SK-N-MC (cell line): ENCODE data around the gene SPATA31C1.
"Not testable (repeated sequence)": the region's sequence is repeated elsewhere in the genome, so short reads cannot be mapped to it uniquely, and the experiment has no call there.

ENCODE experiments used
- DNase-seq: peaks from one replicate; pipeline ENCODE4 v3.0.0-alpha.2; 2011; ENCODE audit warnings: low read depth, low spot score
- H3K27ac ChIP-seq: fragments of 200-600 bp; sonication (generic); 2 replicates; pipeline ENCODE4 v1.5.1; 2016; ENCODE audit warnings: mixed run types
- H3K36me3 ChIP-seq: fragments of 200-600 bp; sonication (generic); 2 replicates; pipeline ENCODE4 v1.6.1; 2017; ENCODE audit warnings: antibody characterized with exemption, low read length, mixed read lengths; ENCODE audit not compliant: insufficient read depth
- H3K4me3 ChIP-seq: fragments of 200-600 bp; sonication (generic); 2 replicates; pipeline ENCODE4 v1.5.1; 2016
- H3K9ac ChIP-seq: fragments of 200-600 bp; sonication (generic); 2 replicates; pipeline ENCODE4 v1.8.0; 2017; ENCODE audit warnings: mixed run types, mixed read lengths; ENCODE audit not compliant: insufficient read length
- H3K9me3 ChIP-seq: fragments of 200-600 bp; sonication (generic); 2 replicates; pipeline ENCODE4 v1.6.1; 2017; ENCODE audit warnings: low read depth, mild to moderate bottlenecking, antibody characterized with exemption, low read length, moderate library complexity, mixed read lengths
- EZH2 ChIP-seq: fragments of 200-600 bp; sonication (generic); IDR thresholded peaks from one replicate; pipeline ENCODE4 v1.6.1; 2017; ENCODE audit warnings: antibody characterized with exemption
- FOXP2 ChIP-seq: optimal IDR thresholded peaks from 2 replicates; pipeline ENCODE3; 2011; ENCODE audit warnings: mild to moderate bottlenecking, moderate library complexity; ENCODE audit not compliant: insufficient read depth; ENCODE audit errors: extremely low read length, control extremely low read depth
- POLR2AphosphoS5 ChIP-seq: IDR thresholded peaks from 2 replicates; pipeline ENCODE4 v1.6.1; 2012; ENCODE audit warnings: mild to moderate bottlenecking, low read depth, low read length, borderline replicate concordance

SPATA31C1 gene

DNA sequence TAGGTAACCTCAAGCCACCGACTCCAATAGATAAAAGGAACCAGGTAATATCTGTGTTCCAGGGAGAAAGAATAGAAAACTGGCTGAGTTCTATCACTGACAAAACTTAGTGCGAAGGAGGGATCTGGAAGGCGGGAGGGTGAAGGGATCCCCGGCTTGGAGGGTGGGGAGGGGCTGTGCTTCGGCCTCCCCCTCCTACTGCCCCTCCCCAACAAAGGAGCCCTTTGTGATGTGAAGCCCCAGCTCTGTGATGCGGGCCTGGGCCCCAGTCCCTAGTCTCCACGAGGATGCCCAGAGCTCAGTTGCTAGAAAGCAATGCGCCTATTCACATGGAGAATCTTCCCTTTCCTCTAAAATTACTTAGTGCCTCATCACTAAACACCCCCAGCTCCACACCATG lies at the start of gene SPATA31C1:
Gene SPATA31C1 (plus strand): TSS at position 301 of the 400 bp plus-strand sequence.
- not testable (repeated sequence) for H3K27ac ChIP-seq, H3K36me3 ChIP-seq, DNase-seq, H3K9ac ChIP-seq, H3K4me3 ChIP-seq, H3K9me3 ChIP-seq

DNA sequence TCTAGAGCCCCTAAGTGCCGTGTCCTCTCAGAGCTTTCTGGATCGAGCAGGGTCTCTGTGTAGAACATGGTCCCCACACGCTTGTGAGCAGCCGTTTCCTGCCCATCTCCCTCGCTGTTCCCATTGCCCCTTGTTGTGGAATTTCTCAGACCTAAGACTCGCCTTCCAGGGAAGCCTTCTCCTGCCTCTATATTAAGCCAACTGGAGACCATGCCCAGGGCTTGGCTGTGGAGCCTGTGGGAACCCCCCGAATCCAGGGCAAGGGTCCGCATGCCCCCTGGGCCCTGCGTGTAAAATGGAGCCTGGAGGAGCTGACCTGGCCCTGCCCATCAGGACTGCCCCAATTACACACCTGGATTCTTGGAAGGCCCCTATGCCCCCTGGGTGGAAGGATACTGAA lies 49.6 kb upstream of the SPATA31C1 start:
- no peak for DNase-seq
- Histone ChIP-seq H3K36me3 (no peaks in the 10 kb centered on the region), H3K9me3 (no peaks in the 10 kb centered on the region), H3K9ac (no peak overlapping the region), H3K27ac (no peak overlapping the region), H3K4me3 (no peak overlapping the region)
- TF ChIP-seq POLR2AphosphoS5 (no peak), FOXP2 (no peak), EZH2 (no peak)

DNA sequence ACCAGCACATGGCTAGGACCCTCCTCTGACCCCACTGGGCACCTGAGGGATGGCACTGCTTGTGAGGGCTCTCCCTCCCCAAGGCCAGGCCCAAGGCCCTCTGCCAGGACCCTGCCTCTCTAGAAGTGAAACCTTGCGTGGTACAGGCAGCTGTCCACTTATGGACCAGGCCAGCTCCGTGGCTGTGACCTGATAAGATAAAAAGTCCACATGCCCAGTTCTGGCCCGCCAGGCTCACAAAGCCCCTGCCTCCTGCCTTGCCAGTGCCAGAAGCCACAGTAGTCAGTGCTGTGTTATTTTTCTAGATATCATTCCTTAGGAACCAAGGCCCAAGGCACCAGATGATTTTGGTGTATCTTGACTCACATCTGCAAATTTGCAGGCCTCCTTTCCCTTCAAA lies 49.1 kb upstream of the SPATA31C1 start:
- DNase-seq = no peak
- Histone ChIP-seq H3K9me3 (no peaks in the 10 kb centered on the region), H3K9ac (no peak overlapping the region), H3K36me3 (no peaks in the 10 kb centered on the region), H3K4me3 (no peak overlapping the region), H3K27ac (no peak overlapping the region)
- TF ChIP-seq FOXP2 = no peak
- TF ChIP-seq POLR2AphosphoS5 = no peak
- TF ChIP-seq EZH2 = no peak

DNA sequence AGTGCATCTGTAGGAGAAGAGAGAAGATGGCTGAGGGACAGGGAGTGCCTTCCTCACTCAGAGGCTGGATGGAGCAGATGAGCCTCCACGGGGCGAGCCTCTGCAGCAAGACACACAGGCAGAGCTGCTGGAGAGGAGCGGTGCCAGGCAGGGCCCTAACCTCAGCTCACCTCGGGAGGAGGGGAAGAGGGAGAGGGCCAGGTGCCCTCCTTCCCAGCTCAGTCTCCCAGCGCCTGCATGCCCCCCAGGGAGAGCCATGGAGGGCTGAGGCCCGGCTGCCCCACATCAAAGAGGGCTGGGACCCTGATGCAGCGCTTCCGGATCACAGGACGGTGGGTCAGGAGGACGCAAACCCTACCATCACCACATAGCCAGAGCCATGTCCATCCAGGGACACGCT lies 48.7 kb upstream of the SPATA31C1 start:
- H3K4me3 ChIP-seq = no peak overlapping the region
- H3K27ac ChIP-seq = no peak overlapping the region
- no peak overlapping the region for H3K9ac ChIP-seq
- TF ChIP-seq POLR2AphosphoS5 (no peak), FOXP2 (no peak), EZH2 (no peak)
- DNase-seq = no peak
- H3K9me3 ChIP-seq = no peaks in the 10 kb centered on the region
- H3K36me3 ChIP-seq = no peaks in the 10 kb centered on the region

DNA sequence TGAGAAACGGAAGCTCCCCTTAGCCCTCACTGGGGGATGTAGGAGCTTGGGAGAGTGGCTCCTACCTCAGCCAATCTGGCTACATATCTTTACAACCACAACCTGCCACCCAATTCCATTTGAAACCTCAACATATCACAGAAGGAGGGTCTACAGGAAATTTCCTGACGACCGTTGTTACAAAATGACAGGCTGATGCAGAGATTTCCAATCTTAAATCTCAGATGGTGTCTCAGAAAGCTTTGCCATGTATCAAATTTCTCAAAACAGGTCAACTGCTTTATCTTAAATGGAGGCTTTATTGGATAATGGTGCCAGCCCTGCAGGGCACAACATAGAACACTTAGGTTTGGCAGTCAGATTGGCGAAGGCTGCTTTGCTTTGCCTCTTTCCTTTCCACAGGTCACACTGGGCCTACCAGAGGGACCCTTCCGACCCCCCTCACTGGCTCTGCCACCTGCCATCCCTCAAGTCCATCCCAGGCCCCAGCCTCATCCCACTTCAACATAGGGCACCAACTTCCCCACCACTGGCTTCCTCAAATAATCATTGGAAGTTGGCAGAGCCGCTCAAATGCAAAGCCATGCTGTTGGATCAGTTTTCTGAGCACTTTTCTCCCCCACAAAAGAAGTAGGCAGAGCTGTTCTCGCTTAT lies 46.2 kb upstream of the SPATA31C1 start:
- TF ChIP-seq EZH2 = no peak
- TF ChIP-seq POLR2AphosphoS5 = no peak
- no peak for TF ChIP-seq FOXP2
- Histone ChIP-seq H3K36me3 (no peaks in the 10 kb centered on the region), H3K9ac (no peak overlapping the region), H3K27ac (no peak overlapping the region), H3K4me3 (no peak overlapping the region), H3K9me3 (no peaks in the 10 kb centered on the region)
- no peak for DNase-seq

DNA sequence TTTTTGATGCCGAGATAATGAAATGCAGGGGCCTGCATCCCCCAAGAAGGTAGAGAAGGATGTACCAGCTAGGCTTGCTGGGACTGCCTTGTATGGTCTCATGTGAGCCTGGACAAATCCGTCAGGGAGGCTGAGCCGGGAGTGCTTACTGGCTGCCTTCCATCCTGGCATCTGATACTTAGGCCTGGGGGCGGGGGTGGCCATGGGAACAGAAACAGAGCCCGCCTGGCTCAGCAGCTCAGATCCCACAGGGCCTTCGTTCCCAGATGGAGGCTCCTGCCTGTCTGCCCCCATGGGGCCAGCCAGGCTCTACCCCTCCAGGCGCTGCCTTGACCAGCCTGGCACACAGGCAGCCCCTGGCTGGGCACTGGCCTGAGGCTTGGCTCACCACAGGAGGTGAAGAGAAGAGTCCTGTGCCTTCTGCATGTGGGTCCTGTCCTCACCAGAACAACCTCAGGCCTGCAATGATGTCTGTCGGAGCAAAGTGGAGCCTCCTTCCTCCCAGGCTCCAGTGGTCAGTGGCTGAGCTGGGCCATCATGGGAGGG lies 45.6 kb upstream of the SPATA31C1 start:
- DNase-seq = no peak
- Histone ChIP-seq H3K27ac (no peak overlapping the region), H3K36me3 (no peaks in the 10 kb centered on the region), H3K4me3 (no peak overlapping the region), H3K9ac (no peak overlapping the region), H3K9me3 (no peaks in the 10 kb centered on the region)
- TF ChIP-seq EZH2 (no peak), FOXP2 (no peak), POLR2AphosphoS5 (no peak)

DNA sequence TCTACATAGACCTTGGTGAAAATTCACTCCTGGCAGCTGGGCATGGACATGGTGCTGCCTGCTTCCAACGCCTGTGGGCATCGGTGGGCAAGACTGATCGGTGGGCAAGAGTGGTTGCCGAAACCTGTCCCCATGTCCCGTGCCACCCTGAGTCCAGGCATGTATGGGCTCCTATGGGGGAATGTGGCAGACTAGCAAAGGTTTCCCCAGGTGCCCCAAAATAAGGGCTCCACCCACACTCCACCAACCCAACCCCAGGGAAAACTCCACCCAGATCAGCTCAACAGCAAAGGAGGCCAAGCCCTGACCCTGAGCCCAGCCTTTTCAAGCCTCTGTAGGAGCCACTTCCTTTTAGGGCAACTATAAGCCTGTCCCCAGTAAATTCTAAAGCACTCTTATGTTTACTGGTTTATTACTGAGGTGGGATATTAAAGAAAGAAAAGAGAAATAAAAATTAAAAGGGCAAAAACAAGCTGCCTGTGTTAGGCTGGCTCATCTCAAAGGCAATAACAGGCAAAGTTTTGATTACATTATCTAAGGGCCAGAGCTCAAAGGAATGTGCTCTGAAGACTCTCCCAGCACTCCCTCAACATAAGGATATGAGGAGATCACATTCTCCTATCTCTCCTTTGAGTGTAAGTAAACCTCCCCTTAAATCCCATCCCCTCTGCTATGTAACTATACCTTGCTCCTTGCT lies 44.0 kb upstream of the SPATA31C1 start:
- no peak for DNase-seq
- no peaks in the 10 kb centered on the region for H3K36me3 ChIP-seq
- H3K27ac ChIP-seq = no peak overlapping the region
- TF ChIP-seq FOXP2 (no peak), EZH2 (no peak), POLR2AphosphoS5 (no peak)
- H3K4me3 ChIP-seq = no peak overlapping the region
- H3K9me3 ChIP-seq = no peaks in the 10 kb centered on the region
- H3K9ac ChIP-seq = no peak overlapping the region

DNA sequence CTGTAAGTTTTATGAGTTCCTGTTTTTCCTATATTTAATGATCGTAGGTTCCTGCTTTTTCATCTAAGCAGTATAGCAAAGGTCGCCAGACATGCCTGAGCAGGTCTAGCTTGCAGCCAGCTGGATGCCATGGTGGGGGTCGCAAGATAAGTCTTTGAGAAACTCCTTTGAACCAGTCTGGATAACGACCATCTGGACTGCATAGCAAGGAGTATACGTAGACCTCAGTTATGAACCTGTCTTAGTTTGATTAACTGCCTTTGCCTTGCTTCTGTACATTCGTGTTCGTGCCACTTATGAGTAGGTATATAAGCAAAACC lies 43.5 kb upstream of the SPATA31C1 start:
- no peak for DNase-seq
- Histone ChIP-seq H3K9ac (no peak overlapping the region), H3K4me3 (no peak overlapping the region), H3K27ac (no peak overlapping the region), H3K9me3 (no peaks in the 10 kb centered on the region), H3K36me3 (no peaks in the 10 kb centered on the region)
- TF ChIP-seq EZH2 (no peak), POLR2AphosphoS5 (no peak), FOXP2 (no peak)

DNA sequence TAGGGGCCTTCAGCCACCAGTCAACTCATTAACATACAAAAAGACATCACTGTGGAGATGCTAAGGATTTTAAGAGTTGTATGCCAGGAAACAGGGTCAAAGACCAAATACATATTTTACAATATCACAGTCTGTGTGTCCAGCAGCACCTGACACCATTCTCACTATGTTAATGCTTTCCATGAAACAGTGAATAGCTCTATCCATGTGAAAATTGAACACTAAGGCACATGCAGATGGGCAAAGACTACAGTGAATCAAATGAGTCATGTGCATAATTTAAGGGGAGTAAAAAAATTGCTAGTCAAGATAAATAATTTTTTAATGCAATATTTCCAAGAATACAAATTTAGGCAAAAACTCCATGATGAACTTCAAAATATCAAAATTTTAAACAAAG lies 42.7 kb upstream of the SPATA31C1 start:
- no peak overlapping the region for H3K4me3 ChIP-seq
- H3K27ac ChIP-seq = no peak overlapping the region
- H3K36me3 ChIP-seq = no peaks in the 10 kb centered on the region
- no peak for DNase-seq
- TF ChIP-seq POLR2AphosphoS5 (no peak), EZH2 (no peak)
- H3K9me3 ChIP-seq = no peaks in the 10 kb centered on the region
- no peak overlapping the region for H3K9ac ChIP-seq
